ENCODE data around the gene C5orf24. TPM values are rescaled to one million over a fixed set of nuclear protein-coding genes. Genes with fewer than 3 reads are reported as not detected.

The C5orf24 gene
- total RNA-seq: 10 to 100 TPM; 24.5 to 24.9 TPM

DNA sequence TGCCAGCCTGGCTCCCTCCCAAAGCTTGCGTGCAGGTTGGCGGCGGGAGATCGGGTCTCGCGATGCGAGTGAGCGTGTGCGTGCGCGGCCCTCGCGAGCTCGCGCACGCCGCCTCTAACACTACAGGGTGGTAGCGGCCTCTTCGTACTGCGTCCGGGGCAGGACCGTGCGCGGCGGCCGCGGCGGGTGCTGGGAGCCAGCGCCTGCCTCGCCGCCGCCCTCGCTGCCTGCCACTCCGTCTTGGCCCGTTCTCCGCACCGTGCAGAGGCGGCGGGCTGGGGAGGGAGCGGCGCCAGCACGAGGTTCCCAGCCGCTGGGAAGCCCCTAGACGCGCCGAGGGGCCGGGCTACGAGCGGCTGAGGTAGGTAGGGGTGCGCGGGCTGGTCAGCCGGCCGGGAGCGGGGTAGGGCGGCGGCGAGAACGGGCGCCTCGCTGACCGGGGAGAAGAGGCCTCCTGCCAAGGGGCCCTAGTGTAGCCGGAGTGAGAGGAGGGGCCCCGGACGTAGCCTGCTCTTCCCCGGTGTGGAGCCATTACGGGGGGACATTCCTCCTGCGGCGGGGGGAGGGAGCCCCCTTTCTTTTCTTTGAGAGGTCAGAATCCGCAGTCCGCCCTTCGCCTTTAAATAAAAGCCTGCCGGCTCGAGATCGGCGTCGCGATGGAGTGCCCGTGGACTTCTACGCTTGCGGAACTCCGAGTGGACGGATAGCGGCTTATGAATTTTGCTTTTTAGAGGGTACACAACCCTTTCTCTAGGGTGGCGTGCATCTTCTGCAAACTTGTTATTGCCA, at the start of gene C5orf24:
TSS of gene C5orf24 (plus strand) at position 117 of the 789 bp plus-strand sequence. CDS start 8,933 bp downstream, outside the sequence.
- no peaks in the 10 kb centered on the region for H3K9me3 Mint-ChIP-seq (ENCODE audit: low read depth)
- intact Hi-C loops (cut with DNase I, micrococcal nuclease): loop anchor here (1.0 to 5.0 kb wide), 9 partner anchors 28 to 619 kb away; partner anchors contain the start of genes CAMLG (in 2 of the 2), DDX46 (in 2 of the 2), PCBD2 (in 2 of the 2) and TXNDC15 (in 2 of the 2)
- ChIA-PET CTCF (interaction anchor here (1.0 to 3.5 kb wide), 8 partner anchors 9 to 108 kb away, joined by 3 to 12 read pairs (median 4); partner anchors contain the start of genes CAMLG and PCBD2), POLR2A (interaction anchor here (0.5 to 1.3 kb wide), 9 partner anchors 13 to 108 kb away, joined by 3 to 13 read pairs (median 4); partner anchors contain the start of genes CAMLG, DDX46, PCBD2 and TXNDC15)
- H3K4me1 Mint-ChIP-seq: peaks cover 29% of the 10 kb centered on the region
- H3K4me3 Mint-ChIP-seq: peak within 1 kb of the TSS; percentile 95
- H3K36me3 Mint-ChIP-seq (ENCODE audit: low read depth): peaks cover 33% of the 10 kb centered on the region
- no peaks in the 10 kb centered on the region for H3K27me3 Mint-ChIP-seq
- DNase-seq (peak; percentile 96), ATAC-seq (peak; percentile 95)
- H3K27ac Mint-ChIP-seq: peak within 1 kb of the TSS; percentile 97

DNA sequence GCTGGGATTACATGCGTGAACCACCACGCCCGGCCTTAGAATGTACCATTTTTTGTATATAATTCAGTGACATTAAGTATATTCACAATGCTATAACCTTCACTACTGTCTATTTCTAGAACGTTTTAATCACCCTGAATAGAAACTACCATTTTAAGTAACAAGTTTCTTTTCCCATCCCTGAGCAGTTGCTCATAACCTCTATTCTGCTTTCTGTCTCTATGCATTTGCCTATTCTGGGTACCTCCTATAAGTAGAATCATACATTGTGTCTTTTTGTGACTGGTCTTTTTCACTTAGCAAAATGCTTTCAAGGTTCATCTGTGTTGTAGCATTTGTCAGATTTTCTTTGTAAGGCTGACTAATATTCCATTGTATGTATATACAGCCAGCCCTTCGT, 47.3 kb upstream of the C5orf24 start:
- Mint-ChIP-seq H3K4me3 (no peak overlapping the region), H3K36me3 (ENCODE audit: low read depth) (peaks cover 47% of the 10 kb centered on the region), H3K27ac (no peak overlapping the region), H3K4me1 (peaks cover 8% of the 10 kb centered on the region), H3K27me3 (no peaks in the 10 kb centered on the region), H3K9me3 (ENCODE audit: low read depth) (no peaks in the 10 kb centered on the region)
- POLR2A ChIA-PET: no interaction called here
- peak; percentile 78 for ATAC-seq
- intact Hi-C loops (cut with DNase I, micrococcal nuclease): no loop called here
- no peak for DNase-seq
- CTCF ChIA-PET: no interaction called here

DNA sequence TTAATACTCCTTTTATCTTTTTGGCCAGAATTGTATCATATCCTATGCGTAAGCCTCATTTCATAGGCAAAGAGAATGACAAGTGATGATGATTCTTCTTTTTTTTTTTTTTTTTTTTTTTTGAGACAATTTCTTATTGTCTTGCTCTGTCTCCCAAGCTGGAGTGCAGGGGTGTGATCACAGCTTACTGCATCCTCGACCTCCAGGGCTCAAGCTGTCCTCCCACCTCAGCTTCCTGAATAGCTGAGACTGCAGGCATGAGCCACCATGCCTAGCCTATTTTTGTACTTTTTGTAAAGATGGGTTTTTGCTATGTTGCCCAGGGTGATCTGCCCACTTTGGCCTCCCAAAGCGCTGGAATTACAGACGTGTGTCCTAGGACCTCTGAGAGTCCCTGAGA, 41.9 kb upstream of the C5orf24 start:
- ChIA-PET CTCF (no interaction called here), POLR2A (no interaction called here)
- no peak overlapping the region for H3K4me3 Mint-ChIP-seq
- DNase-seq (no peak), ATAC-seq (no peak)
- H3K9me3 Mint-ChIP-seq (ENCODE audit: low read depth): no peaks in the 10 kb centered on the region
- no peaks in the 10 kb centered on the region for H3K27me3 Mint-ChIP-seq
- no peaks in the 10 kb centered on the region for H3K4me1 Mint-ChIP-seq
- peaks cover 24% of the 10 kb centered on the region for H3K36me3 Mint-ChIP-seq (ENCODE audit: low read depth)
- intact Hi-C loops (cut with DNase I, micrococcal nuclease): no loop called here
- H3K27ac Mint-ChIP-seq: no peak overlapping the region

DNA sequence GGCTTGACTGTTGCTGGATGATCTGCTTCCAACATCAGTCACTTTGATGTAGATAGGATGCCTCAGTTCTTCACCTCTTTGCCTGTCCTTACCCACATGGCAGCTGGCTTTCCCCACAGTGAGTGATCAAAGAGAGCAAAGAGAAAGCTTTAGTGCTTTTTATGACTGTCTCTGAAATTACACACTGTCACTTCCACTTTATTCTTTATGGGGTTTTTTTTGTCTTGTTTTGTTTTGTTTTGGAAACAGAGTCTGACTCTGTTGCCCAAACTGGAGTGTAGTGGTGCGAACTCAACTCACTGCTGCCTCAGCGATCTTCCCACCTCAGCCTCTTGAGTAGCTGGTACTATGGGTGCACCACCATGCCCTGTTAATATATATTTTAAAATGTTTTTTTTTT, 32.4 kb upstream of the C5orf24 start:
- intact Hi-C loops (cut with DNase I, micrococcal nuclease): loop anchor here in 1 of 2 experiments (1.0 kb wide), 1 partner anchor 14 kb away; no protein-coding TSS in a partner anchor
- Mint-ChIP-seq H3K36me3 (ENCODE audit: low read depth) (peaks cover 38% of the 10 kb centered on the region), H3K27ac (peak overlapping the region; percentile 58), H3K4me3 (no peak overlapping the region), H3K4me1 (peaks cover 10% of the 10 kb centered on the region), H3K9me3 (ENCODE audit: low read depth) (no peaks in the 10 kb centered on the region), H3K27me3 (no peaks in the 10 kb centered on the region)
- DNase-seq (peak; percentile 53), ATAC-seq (peak; percentile 93)
- ChIA-PET POLR2A (no interaction called here), CTCF (interaction anchor here (0.6 kb wide), 1 partner anchor 183 kb away, joined by 3 read pairs; no protein-coding TSS in a partner anchor)

DNA sequence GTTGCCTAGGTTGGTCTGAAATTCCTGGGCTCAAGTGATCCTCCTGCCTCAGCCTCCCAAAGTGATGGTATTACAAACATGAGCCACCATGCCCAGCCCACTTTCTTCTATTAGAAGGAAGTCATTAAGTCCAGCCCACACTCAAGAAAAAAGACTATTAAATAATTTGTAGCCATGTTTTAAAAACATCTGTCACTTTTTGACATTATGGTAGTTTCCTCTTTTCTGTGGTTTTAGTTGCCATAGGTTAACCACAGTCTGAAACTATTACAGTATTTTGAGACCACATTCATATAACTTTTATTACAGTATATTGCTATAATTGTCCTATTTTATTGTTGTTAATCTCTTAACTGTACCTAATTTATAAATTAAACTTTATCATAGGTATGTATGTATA, 31.9 kb upstream of the C5orf24 start:
- no peak overlapping the region for H3K4me3 Mint-ChIP-seq
- CTCF ChIA-PET: interaction anchor here (0.6 kb wide), 1 partner anchor 183 kb away, joined by 3 read pairs; no protein-coding TSS in a partner anchor
- peaks cover 39% of the 10 kb centered on the region for H3K36me3 Mint-ChIP-seq (ENCODE audit: low read depth)
- no peaks in the 10 kb centered on the region for H3K27me3 Mint-ChIP-seq
- intact Hi-C loops (cut with DNase I, micrococcal nuclease): loop anchor here in 1 of 2 experiments (1.0 kb wide), 1 partner anchor 15 kb away; no protein-coding TSS in a partner anchor
- no peaks in the 10 kb centered on the region for H3K9me3 Mint-ChIP-seq (ENCODE audit: low read depth)
- no peak for DNase-seq
- peaks cover 10% of the 10 kb centered on the region for H3K4me1 Mint-ChIP-seq
- POLR2A ChIA-PET: no interaction called here
- H3K27ac Mint-ChIP-seq: no peak overlapping the region
- no peak for ATAC-seq

DNA sequence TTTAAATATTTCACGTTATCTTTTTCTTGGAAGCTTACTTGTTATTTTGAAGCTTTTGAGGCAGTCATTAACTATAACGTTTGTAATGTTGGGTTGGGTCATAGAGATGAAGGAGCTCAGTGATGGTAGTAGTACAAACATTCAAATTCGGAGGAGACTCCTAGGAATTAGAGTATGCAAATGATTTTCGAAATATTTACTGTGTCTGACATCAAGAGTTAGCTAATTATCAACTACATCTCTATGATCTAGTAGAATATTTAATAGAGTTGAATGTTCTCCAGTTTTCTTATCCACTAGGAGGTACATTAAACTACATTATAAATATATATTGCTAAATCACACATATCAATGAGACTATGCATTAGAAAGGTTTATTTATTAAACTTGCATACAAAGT, 28.8 kb upstream of the C5orf24 start:
- ATAC-seq (no peak), DNase-seq (no peak)
- Mint-ChIP-seq H3K4me1 (peaks cover 10% of the 10 kb centered on the region), H3K36me3 (ENCODE audit: low read depth) (peaks cover 42% of the 10 kb centered on the region), H3K27ac (no peak overlapping the region), H3K27me3 (no peaks in the 10 kb centered on the region), H3K9me3 (ENCODE audit: low read depth) (no peaks in the 10 kb centered on the region), H3K4me3 (no peak overlapping the region)
- intact Hi-C loops (cut with DNase I, micrococcal nuclease): no loop called here
- POLR2A ChIA-PET: no interaction called here
- CTCF ChIA-PET: interaction anchor here (0.6 kb wide), 2 partner anchors 36 to 777 kb away, joined by 3 to 5 read pairs; no protein-coding TSS in a partner anchor

DNA sequence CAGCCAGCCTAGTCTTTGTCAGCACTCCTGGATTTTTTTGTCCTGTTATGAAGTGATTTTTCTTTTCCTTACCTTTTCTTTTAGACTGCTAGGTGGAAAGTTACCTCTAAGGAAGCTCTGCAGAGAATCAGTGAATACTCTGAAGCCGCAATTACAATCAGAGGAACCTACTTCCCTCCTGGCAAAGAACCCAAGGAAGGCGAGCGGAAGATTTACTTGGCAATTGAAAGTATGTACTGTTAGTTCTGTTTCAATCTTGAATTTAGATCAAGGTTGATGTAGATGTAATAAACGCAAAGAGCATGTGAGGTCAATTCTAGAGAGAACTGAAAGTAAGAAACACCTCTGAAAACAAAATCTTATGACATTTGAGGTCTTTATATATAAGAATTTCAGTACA, 27.0 kb upstream of the C5orf24 start:
- no peaks in the 10 kb centered on the region for H3K27me3 Mint-ChIP-seq
- peaks cover 30% of the 10 kb centered on the region for H3K36me3 Mint-ChIP-seq (ENCODE audit: low read depth)
- H3K4me1 Mint-ChIP-seq: peaks cover 1% of the 10 kb centered on the region
- ATAC-seq (no peak), DNase-seq (no peak)
- POLR2A ChIA-PET: no interaction called here
- no peaks in the 10 kb centered on the region for H3K9me3 Mint-ChIP-seq (ENCODE audit: low read depth)
- intact Hi-C loops (cut with DNase I, micrococcal nuclease): no loop called here
- no peak overlapping the region for H3K4me3 Mint-ChIP-seq
- CTCF ChIA-PET: interaction anchor here (0.5 kb wide), 1 partner anchor 24 kb away, joined by 4 read pairs; no protein-coding TSS in a partner anchor
- H3K27ac Mint-ChIP-seq: no peak overlapping the region

DNA sequence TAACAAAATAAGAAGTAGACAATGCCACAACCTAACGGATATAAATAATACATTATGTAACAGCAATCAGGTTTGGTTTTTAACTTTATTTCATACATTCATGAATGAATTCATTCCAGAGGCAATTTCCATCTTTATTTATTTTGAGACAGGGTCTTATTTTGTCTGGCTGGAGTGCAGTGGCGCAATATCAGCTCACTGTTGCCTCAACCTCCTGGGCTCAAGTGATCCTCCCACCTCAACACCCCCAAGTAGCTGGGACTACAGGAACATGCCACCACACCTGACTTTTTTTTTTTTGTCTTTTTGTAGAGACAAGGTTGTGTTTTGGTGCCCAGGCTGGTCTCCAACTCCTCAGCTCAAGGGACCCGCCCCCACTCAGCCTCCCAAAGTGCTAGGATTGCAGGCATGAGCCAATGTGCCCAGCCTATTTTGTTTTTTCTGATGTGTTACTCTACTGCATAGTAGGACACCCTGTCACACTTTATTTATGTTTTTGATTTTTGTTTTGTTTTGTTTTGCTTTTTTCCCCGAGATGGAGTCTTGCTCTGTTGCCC, 26.3 kb upstream of the C5orf24 start:
- CTCF ChIA-PET: no interaction called here
- ATAC-seq (no peak), DNase-seq (no peak)
- H3K27me3 Mint-ChIP-seq: no peaks in the 10 kb centered on the region
- no peak overlapping the region for H3K4me3 Mint-ChIP-seq
- no peaks in the 10 kb centered on the region for H3K4me1 Mint-ChIP-seq
- peaks cover 29% of the 10 kb centered on the region for H3K36me3 Mint-ChIP-seq (ENCODE audit: low read depth)
- H3K27ac Mint-ChIP-seq: no peak overlapping the region
- no peaks in the 10 kb centered on the region for H3K9me3 Mint-ChIP-seq (ENCODE audit: low read depth)
- POLR2A ChIA-PET: interaction anchor here (0.7 kb wide), 1 partner anchor 328 kb away, joined by 3 read pairs; no protein-coding TSS in a partner anchor
- intact Hi-C loops (cut with DNase I, micrococcal nuclease): no loop called here

DNA sequence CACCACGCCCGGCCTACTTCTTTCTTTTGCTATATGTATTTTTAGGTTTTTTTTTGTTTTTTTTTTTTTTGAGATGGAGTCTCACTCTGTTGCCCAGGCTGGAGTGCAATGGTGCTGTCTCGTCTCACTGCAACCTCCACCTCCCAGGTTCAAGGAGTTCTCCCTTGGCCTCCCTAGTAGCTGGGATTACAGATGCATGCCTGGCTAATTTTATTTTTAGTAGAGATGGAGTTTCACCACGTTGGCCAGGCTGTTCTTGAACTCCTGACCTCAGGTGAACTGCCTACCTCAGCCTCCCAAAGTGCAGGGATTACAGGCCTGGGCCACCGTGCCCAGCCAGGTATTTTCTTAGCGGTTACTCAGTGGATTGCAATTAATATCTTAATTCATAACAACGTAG, 23.9 kb upstream of the C5orf24 start:
- no peak overlapping the region for H3K4me3 Mint-ChIP-seq
- no peak overlapping the region for H3K27ac Mint-ChIP-seq
- POLR2A ChIA-PET: no interaction called here
- ATAC-seq (no peak), DNase-seq (no peak)
- H3K4me1 Mint-ChIP-seq: no peaks in the 10 kb centered on the region
- H3K36me3 Mint-ChIP-seq (ENCODE audit: low read depth): peaks cover 29% of the 10 kb centered on the region
- H3K27me3 Mint-ChIP-seq: no peaks in the 10 kb centered on the region
- intact Hi-C loops (cut with DNase I, micrococcal nuclease): no loop called here
- H3K9me3 Mint-ChIP-seq (ENCODE audit: low read depth): no peaks in the 10 kb centered on the region
- CTCF ChIA-PET: no interaction called here

DNA sequence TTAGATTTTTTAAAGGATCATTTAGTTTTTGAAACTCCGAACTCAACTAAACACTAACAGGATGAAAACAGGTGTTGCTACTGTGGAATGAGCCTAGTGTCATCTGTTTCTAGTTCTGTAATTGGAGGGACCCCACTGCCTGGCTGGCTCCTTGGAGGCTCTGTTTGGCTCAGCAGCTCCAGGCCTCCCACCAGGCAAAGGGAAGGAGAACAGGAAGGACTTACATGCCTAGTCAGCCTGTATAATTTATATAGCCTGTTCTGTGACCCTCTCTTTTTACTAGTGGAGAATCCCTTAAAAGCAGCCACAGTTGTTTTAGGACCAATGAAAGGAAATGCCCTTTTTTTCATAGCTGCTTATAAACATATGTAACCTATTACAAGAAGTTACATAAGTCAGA, 21.1 kb upstream of the C5orf24 start:
- DNase-seq: no peak
- no peaks in the 10 kb centered on the region for H3K27me3 Mint-ChIP-seq
- H3K4me3 Mint-ChIP-seq: no peak overlapping the region
- H3K4me1 Mint-ChIP-seq: no peaks in the 10 kb centered on the region
- H3K27ac Mint-ChIP-seq: no peak overlapping the region
- ChIA-PET POLR2A (interaction anchor here (0.6 kb wide), 1 partner anchor 615 kb away, joined by 5 read pairs; no protein-coding TSS in a partner anchor), CTCF (interaction anchor here (0.7 kb wide), 1 partner anchor 10 kb away, joined by 3 read pairs; no protein-coding TSS in a partner anchor)
- peaks cover 14% of the 10 kb centered on the region for H3K36me3 Mint-ChIP-seq (ENCODE audit: low read depth)
- no peaks in the 10 kb centered on the region for H3K9me3 Mint-ChIP-seq (ENCODE audit: low read depth)
- intact Hi-C loops (cut with DNase I, micrococcal nuclease): loop anchor here in 1 of 2 experiments (5.0 kb wide), 1 partner anchor 42 kb away; no protein-coding TSS in a partner anchor
- no peak for ATAC-seq

DNA sequence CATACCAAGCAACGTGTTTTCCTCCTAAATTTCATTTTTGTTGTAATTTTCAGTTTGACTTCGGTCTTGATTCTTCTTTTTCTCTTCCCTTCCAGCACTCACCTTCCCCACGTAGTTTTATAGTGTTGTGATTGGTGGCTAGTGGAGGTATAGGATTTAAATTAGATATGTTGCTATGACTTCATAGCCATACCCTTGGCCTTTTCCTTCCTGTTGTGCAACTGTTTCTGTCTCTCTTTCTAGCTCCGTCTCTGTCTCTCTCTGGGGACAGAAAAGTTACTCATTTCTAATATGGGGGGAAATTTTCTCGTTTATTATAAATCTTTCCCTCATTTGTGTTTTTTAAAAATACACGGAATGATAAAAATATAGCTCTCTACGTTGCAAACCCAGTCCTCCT, 20.6 kb upstream of the C5orf24 start:
- Mint-ChIP-seq H3K4me1 (no peaks in the 10 kb centered on the region), H3K4me3 (no peak overlapping the region), H3K36me3 (ENCODE audit: low read depth) (peaks cover 14% of the 10 kb centered on the region), H3K27me3 (no peaks in the 10 kb centered on the region), H3K9me3 (ENCODE audit: low read depth) (no peaks in the 10 kb centered on the region), H3K27ac (peak overlapping the region; percentile 18)
- no peak for DNase-seq
- ATAC-seq: no peak
- intact Hi-C loops (cut with DNase I, micrococcal nuclease): loop anchor here in 1 of 2 experiments (5.0 kb wide), 1 partner anchor 43 kb away; no protein-coding TSS in a partner anchor
- ChIA-PET CTCF (no interaction called here), POLR2A (no interaction called here)
